ENCODE data around the gene IPCEF1. TPM values are rescaled to one million over a fixed set of nuclear protein-coding genes. Genes with fewer than 3 reads are reported as not detected.

The IPCEF1 gene
- polyA plus RNA-seq, 4 donors, result 5.5 to 8.4 (median 7.0) TPM

GRCh38 chr6:154377726-154378125 lies 21.1 kb upstream of the IPCEF1 start:
- DNase-seq (ENCODE audit: low read depth in 4 of 4, low spot score in 2 of 4), result no peak

GRCh38 chr6:154373971-154374370 lies 17.4 kb upstream of the IPCEF1 start:
- DNase-seq (ENCODE audit: low read depth in 4 of 4, low spot score in 2 of 4), result no peak

- DNase-seq (ENCODE audit: low read depth in 4 of 4, low spot score in 2 of 4), result no peak
These were observed 14.7 kb upstream of the IPCEF1 start for GRCh38 chr6:154371281-154371680.

- DNase-seq (ENCODE audit: low read depth in 4 of 4, low spot score in 2 of 4), result no peak
These were observed 13.9 kb upstream of the IPCEF1 start for GRCh38 chr6:154370545-154370944.

GRCh38 chr6:154367839-154368695 lies 11.5 kb upstream of the IPCEF1 start:
- DNase-seq (ENCODE audit: low read depth in 4 of 4, low spot score in 2 of 4), result no peak

GRCh38 chr6:154367336-154367735 lies 10.7 kb upstream of the IPCEF1 start:
- DNase-seq (ENCODE audit: low read depth in 4 of 4, low spot score in 2 of 4), result no peak

GRCh38 chr6:154363821-154364220 lies 7.2 kb upstream of the IPCEF1 start:
- no peak for DNase-seq (ENCODE audit: low read depth in 4 of 4, low spot score in 2 of 4)

- DNase-seq (ENCODE audit: low read depth in 4 of 4, low spot score in 2 of 4), result no peak
These were observed 4.9 kb upstream of the IPCEF1 start for GRCh38 chr6:154361476-154361875.

- no peak for DNase-seq (ENCODE audit: low read depth in 4 of 4, low spot score in 2 of 4)
These were observed 3.9 kb upstream of the IPCEF1 start for GRCh38 chr6:154360476-154360875.

- DNase-seq (ENCODE audit: low read depth in 4 of 4, low spot score in 2 of 4), result no peak
These were observed 3.1 kb upstream of the IPCEF1 start for GRCh38 chr6:154359679-154360078.

- DNase-seq (ENCODE audit: low read depth in 4 of 4, low spot score in 2 of 4), result no peak
These were observed 2.6 kb upstream of the IPCEF1 start for GRCh38 chr6:154359161-154359574.

- DNase-seq (ENCODE audit: low read depth in 4 of 4, low spot score in 2 of 4), result no peak
These were observed 1.5 kb upstream of the IPCEF1 start for GRCh38 chr6:154358019-154358545.

GRCh38 chr6:154356113-154356512 lies 490 bp downstream of the IPCEF1 start:
- DNase-seq (ENCODE audit: low read depth in 4 of 4, low spot score in 2 of 4), result no peak

GRCh38 chr6:154354265-154354777 lies 2.3 kb downstream of the IPCEF1 start:
- no peak for DNase-seq (ENCODE audit: low read depth in 4 of 4, low spot score in 2 of 4)

- no peak for DNase-seq (ENCODE audit: low read depth in 4 of 4, low spot score in 2 of 4)
These were observed 3.0 kb downstream of the IPCEF1 start for GRCh38 chr6:154353626-154354025.

- DNase-seq (ENCODE audit: low read depth in 4 of 4, low spot score in 2 of 4), result no peak
These were observed 3.6 kb downstream of the IPCEF1 start for GRCh38 chr6:154352898-154353585.

GRCh38 chr6:154350293-154350692 lies 6.3 kb downstream of the IPCEF1 start:
- DNase-seq (ENCODE audit: low read depth in 4 of 4, low spot score in 2 of 4), result no peak

- DNase-seq (ENCODE audit: low read depth in 4 of 4, low spot score in 2 of 4), result peak in 1 of 4 donors; percentile 36
These were observed 8.6 kb downstream of the IPCEF1 start for GRCh38 chr6:154347981-154348380.

GRCh38 chr6:154345811-154346210 lies 10.8 kb downstream of the IPCEF1 start:
- no peak for DNase-seq (ENCODE audit: low read depth in 4 of 4, low spot score in 2 of 4)

GRCh38 chr6:154343473-154344308 lies 12.9 kb downstream of the IPCEF1 start:
- no peak for DNase-seq (ENCODE audit: low read depth in 4 of 4, low spot score in 2 of 4)

- DNase-seq (ENCODE audit: low read depth in 4 of 4, low spot score in 2 of 4), result no peak
These were observed 14.7 kb downstream of the IPCEF1 start for GRCh38 chr6:154341871-154342270.
